Upper lobe of right lung (tissue), 1 donor: ENCODE data around the gene TFF3. TPM values are rescaled to one million over a fixed set of nuclear protein-coding genes. Genes with fewer than 3 reads are reported as not detected.

Experiments
- ATAC-seq: fragments of 200-7000 bp; cut with Tn5 transposase; one replicate; pipeline ENCODE4 v1.9.1; 2020; ENCODE audit warnings: mild to moderate bottlenecking, moderate library complexity
- DNase-seq: peaks from one replicate; pipeline ENCODE4 v3.0.0-alpha.2; 2020
- H3K27ac ChIP-seq: fragments of 200-600 bp; one replicate; pipeline ENCODE4 v1.8.0; 2022
- H3K27me3 ChIP-seq: fragments of 200-600 bp; one replicate; pipeline ENCODE4 v1.8.0; 2022; ENCODE audit warnings: mild to moderate bottlenecking
- H3K36me3 ChIP-seq: fragments of 200-600 bp; one replicate; pipeline ENCODE4 v1.8.0; 2022
- H3K4me1 ChIP-seq: fragments of 200-600 bp; one replicate; pipeline ENCODE4 v1.8.0; 2022
- H3K4me3 ChIP-seq: fragments of 200-600 bp; one replicate; pipeline ENCODE4 v1.8.0; 2022; ENCODE audit warnings: mild to moderate bottlenecking
- H3K9me3 ChIP-seq: fragments of 200-600 bp; one replicate; pipeline ENCODE4 v1.8.0; 2022
- intact Hi-C: fragments of 100-400 bp; cut with DNase I; formaldehyde crosslinking; loops from one replicate; pipeline ENCODE4 v1.11.0; 2022
- total RNA-seq: library from RNA; stranded (reverse); fragmentation: NEBNext Ultra II Directional; extraction: Animal tissue kit (Norgen Biotek cat#: 25700); gene quantifications from one replicate; pipeline ENCODE4 v1.2.1, GENCODE V29; 2021
- TF ChIP-seq, protein P1 (sequence below): fragments of 200-600 bp; IDR thresholded peaks from one replicate; pipeline ENCODE4 v1.8.0; 2022; ENCODE audit warnings: antibody characterized with exemption
- donor health status: DM: no; HTN: yes; CAD: no; lungs with severe emphysema.

The TFF3 gene
- total RNA-seq, 1 donor from 2014 or later, result 19.6 TPM

GRCh38 chr21:42324896-42325295 lies 9.7 kb upstream of the TFF3 start:
- ATAC-seq (no peak), DNase-seq (no peak)
- Histone ChIP-seq H3K27me3 (no peaks in the 10 kb centered on the region), H3K4me1 (peaks cover under 1% of the 10 kb centered on the region), H3K4me3 (no peak overlapping the region), H3K9me3 (no peaks in the 10 kb centered on the region), H3K27ac (no peak overlapping the region), H3K36me3 (no peaks in the 10 kb centered on the region)
- intact Hi-C loops, result no loop called here
- TF ChIP-seq, protein P1, sequence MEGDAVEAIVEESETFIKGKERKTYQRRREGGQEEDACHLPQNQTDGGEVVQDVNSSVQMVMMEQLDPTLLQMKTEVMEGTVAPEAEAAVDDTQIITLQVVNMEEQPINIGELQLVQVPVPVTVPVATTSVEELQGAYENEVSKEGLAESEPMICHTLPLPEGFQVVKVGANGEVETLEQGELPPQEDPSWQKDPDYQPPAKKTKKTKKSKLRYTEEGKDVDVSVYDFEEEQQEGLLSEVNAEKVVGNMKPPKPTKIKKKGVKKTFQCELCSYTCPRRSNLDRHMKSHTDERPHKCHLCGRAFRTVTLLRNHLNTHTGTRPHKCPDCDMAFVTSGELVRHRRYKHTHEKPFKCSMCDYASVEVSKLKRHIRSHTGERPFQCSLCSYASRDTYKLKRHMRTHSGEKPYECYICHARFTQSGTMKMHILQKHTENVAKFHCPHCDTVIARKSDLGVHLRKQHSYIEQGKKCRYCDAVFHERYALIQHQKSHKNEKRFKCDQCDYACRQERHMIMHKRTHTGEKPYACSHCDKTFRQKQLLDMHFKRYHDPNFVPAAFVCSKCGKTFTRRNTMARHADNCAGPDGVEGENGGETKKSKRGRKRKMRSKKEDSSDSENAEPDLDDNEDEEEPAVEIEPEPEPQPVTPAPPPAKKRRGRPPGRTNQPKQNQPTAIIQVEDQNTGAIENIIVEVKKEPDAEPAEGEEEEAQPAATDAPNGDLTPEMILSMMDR, result no peak

DNA sequence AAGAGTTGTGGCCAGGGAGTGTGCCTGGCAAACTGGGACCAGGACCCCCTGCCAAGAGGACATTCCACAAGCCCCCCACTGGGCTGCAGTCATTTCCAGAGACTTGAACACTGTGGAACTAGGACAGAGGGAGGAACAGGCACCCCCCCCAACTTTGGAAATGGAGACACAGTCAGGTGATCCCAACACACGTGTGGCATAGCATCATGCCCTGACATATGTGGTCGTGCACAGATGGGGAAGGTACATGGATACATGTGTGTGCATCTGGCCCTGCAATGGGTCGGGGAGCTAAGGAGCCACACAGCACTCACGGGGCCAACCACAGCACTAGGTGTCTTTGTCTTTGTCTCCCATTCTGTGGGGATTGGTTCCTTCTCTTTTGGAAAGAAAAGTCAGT lies 6.6 kb upstream of the TFF3 start:
- ATAC-seq, result no peak
- no peak for DNase-seq
- H3K4me1 ChIP-seq, result peaks cover 8% of the 10 kb centered on the region
- H3K4me3 ChIP-seq, result no peak overlapping the region
- no peaks in the 10 kb centered on the region for H3K9me3 ChIP-seq
- TF ChIP-seq, protein P1, result no peak
- intact Hi-C loops, result no loop called here
- H3K27ac ChIP-seq, result no peak overlapping the region
- H3K27me3 ChIP-seq, result no peaks in the 10 kb centered on the region
- no peaks in the 10 kb centered on the region for H3K36me3 ChIP-seq

DNA sequence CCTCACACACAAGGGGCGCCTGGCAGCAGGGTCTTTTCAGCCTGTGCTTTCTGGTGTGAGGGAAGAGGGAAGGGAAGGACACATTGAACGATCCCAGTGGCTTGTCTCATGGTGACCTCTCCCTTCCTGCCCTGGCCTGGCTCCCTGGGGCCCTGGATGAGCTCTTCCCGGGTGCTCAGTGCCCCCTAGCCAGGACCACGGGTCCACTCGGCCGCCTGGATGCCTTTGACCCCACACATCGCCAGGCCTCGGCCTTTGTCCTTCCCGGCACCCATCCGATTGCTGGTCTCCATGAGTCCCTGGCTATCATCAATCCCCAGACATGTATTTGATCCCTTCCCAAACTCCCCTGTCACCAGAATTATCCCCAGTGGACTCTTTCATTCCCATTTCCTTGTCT lies 6.0 kb upstream of the TFF3 start:
- ATAC-seq (no peak), DNase-seq (no peak)
- peaks cover 8% of the 10 kb centered on the region for H3K4me1 ChIP-seq
- intact Hi-C loops, result no loop called here
- no peaks in the 10 kb centered on the region for H3K9me3 ChIP-seq
- H3K4me3 ChIP-seq, result no peak overlapping the region
- no peak overlapping the region for H3K27ac ChIP-seq
- TF ChIP-seq, protein P1, result no peak
- H3K36me3 ChIP-seq, result no peaks in the 10 kb centered on the region
- no peaks in the 10 kb centered on the region for H3K27me3 ChIP-seq

DNA sequence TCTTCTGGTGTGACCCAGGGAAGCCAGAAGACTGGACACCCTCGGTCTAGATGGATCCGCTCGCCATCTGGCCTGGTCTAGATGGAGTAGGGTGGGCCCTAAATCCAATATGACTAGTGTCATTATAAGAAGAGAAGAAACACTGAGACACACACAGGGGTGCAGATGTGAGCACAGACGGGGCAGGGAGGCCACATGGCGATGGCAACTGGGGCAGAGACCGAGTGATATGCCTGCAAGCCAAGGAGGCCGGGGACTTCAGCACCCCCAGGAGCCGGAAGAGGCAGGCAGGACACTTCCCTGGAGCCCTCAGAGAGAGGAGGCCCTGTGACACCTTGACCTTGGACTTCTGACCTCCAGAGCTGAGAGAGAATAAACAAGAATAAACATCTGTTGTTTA lies 5.6 kb upstream of the TFF3 start:
- intact Hi-C loops, result no loop called here
- no peak overlapping the region for H3K4me3 ChIP-seq
- H3K27ac ChIP-seq, result no peak overlapping the region
- H3K9me3 ChIP-seq, result no peaks in the 10 kb centered on the region
- H3K27me3 ChIP-seq, result no peaks in the 10 kb centered on the region
- ATAC-seq (no peak), DNase-seq (no peak)
- peaks cover 8% of the 10 kb centered on the region for H3K4me1 ChIP-seq
- TF ChIP-seq, protein P1, result no peak
- H3K36me3 ChIP-seq, result no peaks in the 10 kb centered on the region

- DNase-seq (no peak), ATAC-seq (peak; percentile 59)
- H3K36me3 ChIP-seq, result no peaks in the 10 kb centered on the region
- H3K4me3 ChIP-seq, result no peak overlapping the region
- no peaks in the 10 kb centered on the region for H3K27me3 ChIP-seq
- peaks cover 12% of the 10 kb centered on the region for H3K4me1 ChIP-seq
- H3K27ac ChIP-seq, result no peak overlapping the region
- no peaks in the 10 kb centered on the region for H3K9me3 ChIP-seq
- TF ChIP-seq, protein P1, result no peak
- intact Hi-C loops, result no loop called here
Observed at GRCh38 chr21:42319851-42320572, 4.8 kb upstream of the TFF3 start.

DNA sequence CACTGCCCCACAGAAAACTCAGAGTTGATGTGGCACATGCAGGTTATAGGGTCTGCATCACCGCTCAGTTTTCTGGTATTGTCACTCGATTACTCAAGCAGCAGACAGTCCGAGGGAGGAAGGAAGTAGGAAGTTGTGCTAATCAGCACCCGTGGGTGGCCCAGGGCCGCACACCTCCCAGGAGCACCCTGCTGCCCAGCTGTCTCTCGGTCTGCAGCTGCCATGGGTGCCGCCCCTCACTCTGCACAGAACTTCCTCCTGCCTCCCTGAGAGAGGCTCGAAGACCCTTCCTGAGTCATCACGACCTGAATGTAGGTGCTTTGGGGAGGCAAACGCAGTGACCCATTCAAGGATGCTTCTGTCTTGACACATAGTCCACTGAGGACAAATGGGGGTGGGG lies 4.2 kb upstream of the TFF3 start:
- H3K9me3 ChIP-seq, result no peaks in the 10 kb centered on the region
- H3K27me3 ChIP-seq, result no peaks in the 10 kb centered on the region
- DNase-seq (no peak), ATAC-seq (peak; percentile 77)
- no peak overlapping the region for H3K4me3 ChIP-seq
- peaks cover 12% of the 10 kb centered on the region for H3K4me1 ChIP-seq
- intact Hi-C loops, result no loop called here
- TF ChIP-seq, protein P1, result no peak
- H3K27ac ChIP-seq, result no peak overlapping the region
- no peaks in the 10 kb centered on the region for H3K36me3 ChIP-seq
